Stimulated activated CD8-positive, alpha-beta memory T cell treated with anti-CD3 and anti-CD28 coated beads, Interleukin-7, amount 100 ng/mL, for 1 hour (primary cell): ENCODE data around the gene AFAP1L2.
"Not testable (repeated sequence)": the region's sequence is repeated elsewhere in the genome, so short reads cannot be mapped to it uniquely, and the experiment has no call there.

Experiments
- DNase-seq, 2 donors: peaks; one replicate each; pipeline ENCODE4 v3.0.0-alpha.2; 2020; ENCODE audit warnings: low read depth in 2 of 2

Gene AFAP1L2

GRCh38 chr10:114335614-114336013 lies 68.7 kb downstream of the AFAP1L2 start:
- no peak for DNase-seq

- DNase-seq: no peak
These were observed 70.0 kb downstream of the AFAP1L2 start for GRCh38 chr10:114334301-114334700.

- not testable (repeated sequence) for DNase-seq
These were observed 70.9 kb downstream of the AFAP1L2 start for GRCh38 chr10:114333441-114333840.

GRCh38 chr10:114332301-114333192 lies 71.8 kb downstream of the AFAP1L2 start:
- DNase-seq: no peak

GRCh38 chr10:114329634-114330365 lies 74.5 kb downstream of the AFAP1L2 start:
- no peak for DNase-seq

GRCh38 chr10:114328874-114329273 lies 75.4 kb downstream of the AFAP1L2 start:
- no peak for DNase-seq

GRCh38 chr10:114328441-114328812 lies 75.9 kb downstream of the AFAP1L2 start:
- DNase-seq: no peak

- DNase-seq: no peak
These were observed 76.5 kb downstream of the AFAP1L2 start for GRCh38 chr10:114327537-114328440.

- no peak for DNase-seq
These were observed 77.5 kb downstream of the AFAP1L2 start for GRCh38 chr10:114326795-114327194.

GRCh38 chr10:114323023-114323422 lies 81.3 kb downstream of the AFAP1L2 start:
- DNase-seq: no peak

GRCh38 chr10:114322344-114322743 lies 82.0 kb downstream of the AFAP1L2 start:
- DNase-seq: no peak

- DNase-seq: no peak
These were observed 83.8 kb downstream of the AFAP1L2 start for GRCh38 chr10:114320249-114321116.

- no peak for DNase-seq
These were observed 84.7 kb downstream of the AFAP1L2 start for GRCh38 chr10:114319406-114320248.

- no peak for DNase-seq
These were observed 87.6 kb downstream of the AFAP1L2 start for GRCh38 chr10:114316744-114317143.

- no peak for DNase-seq
These were observed 88.5 kb downstream of the AFAP1L2 start for GRCh38 chr10:114315566-114316420.

- DNase-seq: no peak
These were observed 90.4 kb downstream of the AFAP1L2 start for GRCh38 chr10:114313866-114314265.

GRCh38 chr10:114313139-114313538 lies 91.2 kb downstream of the AFAP1L2 start:
- DNase-seq: no peak

GRCh38 chr10:114311496-114312209 lies 92.6 kb downstream of the AFAP1L2 start:
- DNase-seq: no peak
